K562 (cell line): ENCODE data around the gene RBKS. TPM values are rescaled to one million over a fixed set of nuclear protein-coding genes. Genes with fewer than 3 reads are reported as not detected.

Source experiments
- BHLHE40 ChIP-seq: IDR thresholded peaks from 2 replicates; pipeline ENCODE4 v1.6.1; 2011; ENCODE audit warnings: low read length, improper control_type of control experiment
- BRD9 ChIP-seq: fragments of 450-650 bp; IDR thresholded peaks from 2 replicates; pipeline ENCODE4 v1.6.1; 2018; ENCODE audit warnings: low read depth; ENCODE audit not compliant: partially characterized antibody
- E2F8 ChIP-seq: fragments of 450-650 bp; IDR thresholded peaks from 2 replicates; pipeline ENCODE4 v1.7.1; 2018; ENCODE audit warnings: mild to moderate bottlenecking, low read depth; ENCODE audit not compliant: partially characterized antibody
- HMG20B ChIP-seq: fragments of 250-450 bp; sonication (Bioruptor Pico); IDR thresholded peaks from 2 replicates; pipeline ENCODE4 v1.5.0; 2021; ENCODE audit warnings: mild to moderate bottlenecking
- KDM5B ChIP-seq: fragments of 200-600 bp; sonication (generic); IDR thresholded peaks from 2 replicates; pipeline ENCODE4 v1.6.1; 2012; ENCODE audit warnings: low read depth, mild to moderate bottlenecking, moderate library complexity, low read length, control low read depth, inconsistent platforms; ENCODE audit not compliant: insufficient replicate concordance
- MAZ ChIP-seq, 2 experiments: fragments of 450-650 bp in 1 of 2; sonication (generic) in 1 of 2; formaldehyde crosslinking; IDR thresholded peaks in 1 of 2; conservative IDR thresholded peaks in 1 of 2; 2 replicates each; pipeline versions ENCODE4 v1.4.0 to v1.5.0; 2020; ENCODE audit warnings: mild to moderate bottlenecking in 1 of 2, missing genetic modification reagents in 1 of 2
- MTA3 ChIP-seq: fragments of 450-650 bp; formaldehyde crosslinking; IDR thresholded peaks from 2 replicates; pipeline ENCODE4 v1.6.1; 2017; ENCODE audit warnings: mild to moderate bottlenecking, borderline replicate concordance
- MTF1 ChIP-seq: fragments of 250-450 bp; sonication (Bioruptor Pico); IDR thresholded peaks from 2 replicates; pipeline ENCODE4 v1.9.0; 2021; ENCODE audit warnings: moderate library complexity, mild to moderate bottlenecking, inconsistent platforms, borderline replicate concordance
- MXI1 ChIP-seq: IDR thresholded peaks from 2 replicates; pipeline ENCODE4 v1.6.1; 2011; ENCODE audit warnings: low read depth, mild to moderate bottlenecking, improper control_type of control experiment, low read length
- MYBL2 ChIP-seq, 2 experiments: fragments of 450-650 bp in 1 of 2; sonication (generic) in 1 of 2; formaldehyde crosslinking in 1 of 2; IDR thresholded peaks; 2 replicates each; pipeline versions ENCODE4 v1.6.1 to v1.8.1; 2017 to 2022; ENCODE audit warnings: borderline replicate concordance in 1 of 2, inconsistent platforms in 1 of 2, low read depth in 1 of 2, mild to moderate bottlenecking in 1 of 2, missing genetic modification reagents in 1 of 2, moderate library complexity in 1 of 2
- NCOA2 ChIP-seq, 2 experiments: fragments of 450-650 bp; IDR thresholded peaks; 2 replicates each; pipeline ENCODE4 v1.6.1; 2018; ENCODE audit warnings: mild to moderate bottlenecking in 2 of 2, moderate library complexity in 1 of 2; ENCODE audit not compliant: partially characterized antibody in 2 of 2
- RNF219 ChIP-seq: fragments of 250-450 bp; sonication (Bioruptor Pico); IDR thresholded peaks from 2 replicates; pipeline ENCODE4 v1.5.0; 2022; ENCODE audit warnings: mild to moderate bottlenecking
- SLC30A9 ChIP-seq: fragments of 250-450 bp; sonication (Bioruptor Pico); IDR thresholded peaks from 2 replicates; pipeline ENCODE4 v1.8.0; 2022; ENCODE audit warnings: mild to moderate bottlenecking, moderate library complexity
- SP2 ChIP-seq: IDR thresholded peaks from 2 replicates; pipeline ENCODE4 v1.6.1; 2011; ENCODE audit warnings: mild to moderate bottlenecking, low read depth, low read length, moderate library complexity; ENCODE audit not compliant: poor library complexity, severe bottlenecking; ENCODE audit errors: extremely low read depth
- TSC22D4 ChIP-seq: fragments of 450-650 bp; IDR thresholded peaks from 2 replicates; pipeline ENCODE4 v1.6.1; 2016; ENCODE audit warnings: missing genetic modification characterization, missing biosample characterization, control low read depth
- ZNF174 ChIP-seq: fragments of 250-450 bp; sonication (Bioruptor Pico); IDR thresholded peaks from 2 replicates; pipeline ENCODE4 v1.4.0; 2020; ENCODE audit warnings: mild to moderate bottlenecking
- ZNF239 ChIP-seq: fragments of 250-450 bp; sonication (Bioruptor Pico); IDR thresholded peaks from 2 replicates; pipeline ENCODE4 v1.4.0; 2020; ENCODE audit warnings: mild to moderate bottlenecking
- ZNF274 ChIP-seq: IDR thresholded peaks from 2 replicates; pipeline ENCODE4 v1.6.1; 2011; ENCODE audit warnings: low read depth, mild to moderate bottlenecking, low read length, moderate library complexity, borderline replicate concordance
- ZNF76 ChIP-seq: fragments of 250-450 bp; sonication (Bioruptor Pico); IDR thresholded peaks from 2 replicates; pipeline ENCODE4 v1.4.0; 2020; ENCODE audit warnings: mild to moderate bottlenecking, moderate library complexity, borderline replicate concordance
- polyA plus RNA-seq, 8 experiments: library from polyadenylated mRNA; depleted of rRNA in 4 of 8; stranded (reverse) in 5 of 8; unstranded in 3 of 8; fragments of >200 nt; fragmentation: Nextera tagmentation in 2 of 8; fragmentation: Illumina TruSeq in 1 of 8; extraction: Ambion mirVana in 2 of 8; extraction: Trizol in 1 of 8; gene quantifications; 2 replicates each; pipeline versions ENCODE4 v1.2.1 to v1.2.3, GENCODE V29; 2011 to 2014; ENCODE audit warnings: inconsistent platforms in 1 of 8, missing spikeins in 1 of 8
- total RNA-seq, 7 experiments: library from RNA; depleted of rRNA in 6 of 7; stranded (reverse); fragments of >200 nt in 6 of 7; fragmentation: Illumina TruSeq in 2 of 7; extraction: Trizol in 2 of 7; gene quantifications; 2 replicates each; pipeline versions ENCODE4 v1.2.1 to v1.2.3, GENCODE V29; 2011 to 2021; ENCODE audit warnings: low replicate concordance in 1 of 7

Gene RBKS
- total and polyA plus RNA-seq, 9 of the 15 experiments (the other 6 are each of a cell fraction or from before 2014, with no cell fraction given): 0.06 to 0.39 (median 0.19) TPM

DNA sequence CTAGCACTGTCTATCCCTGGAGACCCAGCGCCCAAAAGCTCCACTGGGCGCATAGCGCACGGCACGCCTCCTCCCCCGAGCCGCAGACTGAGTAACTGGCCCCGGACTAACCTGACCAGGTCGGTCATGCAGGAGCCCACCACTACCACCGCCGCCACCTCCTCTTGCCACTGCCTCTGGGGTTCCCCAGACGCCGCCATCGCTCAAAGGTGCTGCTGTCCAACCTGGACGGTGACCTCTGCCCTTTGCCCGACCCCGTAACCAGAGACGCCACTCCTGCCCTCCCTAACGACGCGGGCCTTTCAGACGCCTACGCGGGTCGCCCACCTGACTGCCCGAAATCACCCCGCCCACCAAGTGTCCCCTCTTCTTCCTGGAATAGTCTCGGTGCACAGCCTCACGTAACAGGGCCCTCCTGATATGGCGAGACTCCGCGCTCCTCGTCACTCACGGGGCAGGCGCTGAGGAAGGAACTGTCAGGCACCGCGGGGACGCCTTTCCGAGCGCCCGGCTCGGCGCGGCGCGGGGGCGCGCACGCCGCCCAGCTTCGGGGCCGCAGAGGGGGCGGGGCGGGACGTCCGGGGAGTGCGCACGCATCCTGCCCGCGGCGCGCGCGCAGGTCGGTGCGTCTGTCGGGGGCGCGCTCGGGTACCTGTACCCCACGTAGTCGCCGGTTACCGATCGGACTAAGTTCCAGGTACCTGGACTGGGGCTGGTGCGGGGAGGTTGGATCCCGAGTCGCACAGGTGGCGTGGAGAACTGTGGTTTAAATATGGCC, at the start of gene RBKS, which contains the start of gene BABAM2 (continued):
- TF ChIP-seq ZNF274 (no peak), ZNF174 (CRISPR knock-in tag) (no peak), BHLHE40 (no peak; the same call in none of the 2 replicates), MAZ (CRISPR knock-in tag; conservative IDR thresholded peaks at IDR 0.05 in 1 of 2, IDR thresholded peaks at IDR 0.05 in 1 of 2) (peak; percentile 58 to 73; a peak in 3 of 4 replicates), MXI1 (0 out of 2 replicates have a peak, but pooled peaks have one; percentile 26), E2F8 (no peak), MTA3 (no peak), MYBL2 (IDR thresholded peaks at IDR 0.05; ENCODE audit: low read depth) (no peak), MYBL2 (CRISPR knock-in tag; IDR thresholded peaks at IDR 0.05; ENCODE audit: borderline replicate concordance) (no peak), MTF1 (CRISPR knock-in tag) (no peak), NCOA2 (IDR thresholded peaks at IDR 0.05; ENCODE audit: partially characterized antibody in 2 of 2) (peak in 1 of 2 experiments; percentile 97), BRD9 (no peak), RNF219 (CRISPR knock-in tag) (no peak), HMG20B (no peak), KDM5B (peak; percentile 75), ZNF239 (no peak), TSC22D4 (tag) (no peak), ZNF76 (no peak), SLC30A9 (CRISPR knock-in tag) (no peak), SP2 (no peak)
